Karpas-422 (cell line): ENCODE measurements around the gene ADTRP. TPM values are rescaled to one million over a fixed set of nuclear protein-coding genes. Genes with fewer than 3 reads are reported as not detected.

Experiments
- DNase-seq: peaks from one replicate; pipeline ENCODE4 v3.0.0-alpha.2; 2015
- H2AFZ ChIP-seq: fragments of 200-600 bp; sonication (generic); 2 replicates; pipeline ENCODE4 v1.6.1; 2014; ENCODE audit warnings: antibody characterized with exemption, low read length, mixed read lengths
- H3K27ac ChIP-seq: fragments of 200-600 bp; sonication (generic); 2 replicates; pipeline ENCODE4 v1.5.1; 2014; ENCODE audit warnings: mild to moderate bottlenecking, low read length, moderate library complexity
- H3K27me3 ChIP-seq: fragments of 200-600 bp; sonication (generic); 2 replicates; pipeline ENCODE4 v1.6.1; 2014; ENCODE audit warnings: low read length, mixed read lengths
- H3K36me3 ChIP-seq: fragments of 200-600 bp; sonication (generic); 2 replicates; pipeline ENCODE4 v1.6.1; 2014; ENCODE audit warnings: low read length, mixed read lengths; ENCODE audit not compliant: insufficient read depth
- H3K4me1 ChIP-seq: fragments of 200-600 bp; sonication (generic); 2 replicates; pipeline ENCODE4 v1.6.1; 2014; ENCODE audit warnings: mild to moderate bottlenecking, low read length, mixed read lengths
- H3K4me2 ChIP-seq: fragments of 200-600 bp; sonication (generic); 2 replicates; pipeline ENCODE4 v1.6.1; 2014; ENCODE audit warnings: low read length, low read depth, mild to moderate bottlenecking; ENCODE audit not compliant: poor library complexity, severe bottlenecking
- H3K4me3 ChIP-seq: fragments of 200-600 bp; sonication (generic); 2 replicates; pipeline ENCODE4 v1.5.1; 2014; ENCODE audit warnings: mild to moderate bottlenecking, antibody characterized with exemption, low read length, mixed read lengths
- H3K79me2 ChIP-seq: fragments of 200-600 bp; sonication (generic); 2 replicates; pipeline ENCODE4 v1.6.1; 2014; ENCODE audit warnings: mild to moderate bottlenecking, low read length, mixed read lengths
- H3K9ac ChIP-seq: fragments of 200-600 bp; sonication (generic); 2 replicates; pipeline ENCODE4 v1.6.0; 2014; ENCODE audit warnings: low read length
- H3K9me2 ChIP-seq: fragments of 200-600 bp; sonication (generic), shearing (Covaris generic); replicated peaks from 2 replicates; pipeline ENCODE4 v1.6.0; 2014; ENCODE audit warnings: mild to moderate bottlenecking, low read length, moderate library complexity; ENCODE audit not compliant: insufficient read depth
- H3K9me3 ChIP-seq: fragments of 300-700, 200-600 bp; sonication (generic); 2 replicates; pipeline ENCODE4 v1.6.1; 2014; ENCODE audit warnings: low read length, mixed read lengths
- H4K20me1 ChIP-seq: fragments of 200-600 bp; sonication (generic); 2 replicates; pipeline ENCODE4 v1.6.1; 2014; ENCODE audit warnings: mild to moderate bottlenecking, antibody characterized with exemption, low read length, low read depth; ENCODE audit not compliant: insufficient read depth
- total RNA-seq: library from RNA; depleted of rRNA; stranded (reverse); fragments of >200 nt; shearing (Covaris generic); gene quantifications from 2 replicates; pipeline ENCODE4 v1.2.3, GENCODE V29; 2014; ENCODE audit warnings: low replicate concordance

The ADTRP gene
- total RNA-seq, 1 experiment from 2014 or later = not detected

DNA sequence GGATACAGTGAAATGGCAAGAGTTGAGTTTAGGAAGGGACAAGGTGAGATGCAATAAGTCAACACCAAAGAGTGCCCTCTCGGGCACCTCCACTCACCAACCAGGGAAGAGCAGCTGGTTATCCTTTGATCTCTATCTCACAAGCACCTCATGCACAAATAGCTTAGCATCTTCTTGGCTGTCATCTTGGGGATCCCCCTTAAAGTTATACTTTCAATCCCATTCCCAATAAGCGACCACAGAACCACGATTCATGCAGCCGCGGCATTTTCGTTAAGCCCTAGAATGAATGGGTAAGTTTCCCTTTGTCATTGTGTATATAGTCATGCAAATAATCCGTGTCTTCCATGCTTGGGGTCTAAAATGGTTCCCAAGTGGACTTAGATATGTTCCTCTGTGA, 73.5 kb downstream of the ADTRP start:
- no peak overlapping the region for H2AFZ ChIP-seq
- H3K27me3 ChIP-seq = no peaks in the 10 kb centered on the region
- DNase-seq = no peak

DNA sequence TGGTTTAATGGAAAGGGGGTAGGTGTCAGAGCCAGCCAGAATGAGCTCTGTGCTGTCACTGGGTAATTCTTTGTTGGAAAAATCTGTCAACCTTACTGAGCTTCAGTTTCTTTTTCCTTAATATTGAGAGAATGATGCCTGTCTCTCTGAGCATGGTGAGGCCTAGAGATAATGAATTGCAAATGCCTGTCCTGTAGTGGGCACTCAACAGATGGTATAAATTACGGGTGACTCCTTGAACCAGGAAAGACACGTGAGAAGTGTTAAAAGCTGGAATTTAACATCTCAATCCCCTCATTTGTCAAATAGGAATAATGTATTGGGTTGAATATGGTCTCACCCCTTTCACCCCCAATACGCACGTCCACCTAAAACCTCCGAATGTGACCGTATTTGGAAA, 74.9 kb downstream of the ADTRP start:
- no peaks in the 10 kb centered on the region for H3K36me3 ChIP-seq
- no peak overlapping the region for H3K4me2 ChIP-seq
- no peaks in the 10 kb centered on the region for H4K20me1 ChIP-seq
- H3K4me3 ChIP-seq = no peak overlapping the region
- no peaks in the 10 kb centered on the region for H3K79me2 ChIP-seq
- no peak overlapping the region for H3K9ac ChIP-seq
- no peak overlapping the region for H3K27ac ChIP-seq
- H3K9me2 ChIP-seq = no peaks in the 10 kb centered on the region
- no peaks in the 10 kb centered on the region for H3K9me3 ChIP-seq
- H3K4me1 ChIP-seq = no peaks in the 10 kb centered on the region
- DNase-seq = no peak
- no peaks in the 10 kb centered on the region for H3K27me3 ChIP-seq
- H2AFZ ChIP-seq = no peak overlapping the region

More for the DNA sequence above, 73.5 kb downstream of the ADTRP start:
- no peaks in the 10 kb centered on the region for H3K9me2 ChIP-seq
- no peak overlapping the region for H3K4me3 ChIP-seq
- no peaks in the 10 kb centered on the region for H4K20me1 ChIP-seq
- no peaks in the 10 kb centered on the region for H3K36me3 ChIP-seq
- H3K4me1 ChIP-seq = no peaks in the 10 kb centered on the region
- no peak overlapping the region for H3K4me2 ChIP-seq
- H3K27ac ChIP-seq = no peak overlapping the region
- no peaks in the 10 kb centered on the region for H3K79me2 ChIP-seq
- H3K9me3 ChIP-seq = no peaks in the 10 kb centered on the region
- no peak overlapping the region for H3K9ac ChIP-seq

- Histone ChIP-seq H3K9me2 (no peaks in the 10 kb centered on the region), H3K4me1 (no peaks in the 10 kb centered on the region), H3K4me3 (no peak overlapping the region), H4K20me1 (no peaks in the 10 kb centered on the region), H3K4me2 (no peak overlapping the region), H2AFZ (no peak overlapping the region), H3K27me3 (no peaks in the 10 kb centered on the region), H3K9ac (no peak overlapping the region), H3K36me3 (no peaks in the 10 kb centered on the region), H3K79me2 (no peaks in the 10 kb centered on the region), H3K9me3 (no peaks in the 10 kb centered on the region), H3K27ac (no peak overlapping the region)
- no peak for DNase-seq
These were observed 76.0 kb downstream of the ADTRP start for GRCh38 chr6:11702500-11703130.

DNA sequence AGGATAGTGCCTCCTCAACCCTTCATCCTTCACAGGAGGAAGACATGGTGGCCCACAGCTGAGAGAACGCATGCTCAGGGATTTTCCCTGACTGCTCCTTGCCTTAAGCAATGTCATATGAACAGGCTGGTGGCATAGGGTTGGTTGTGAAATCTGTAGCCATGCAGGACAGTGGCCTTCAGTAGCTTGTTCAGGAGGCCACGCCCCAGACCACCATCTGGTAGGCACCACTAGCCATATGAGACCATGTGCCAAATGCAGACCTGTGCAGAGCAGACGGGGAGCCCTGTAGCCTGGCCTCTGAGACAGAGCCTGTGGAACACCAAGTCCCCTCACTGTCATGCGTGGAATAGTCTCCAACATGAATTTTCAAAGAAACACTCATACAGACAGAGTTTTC, 76.5 kb downstream of the ADTRP start:
- Histone ChIP-seq H3K4me3 (no peak overlapping the region), H4K20me1 (no peaks in the 10 kb centered on the region), H3K36me3 (no peaks in the 10 kb centered on the region), H3K4me2 (no peak overlapping the region), H3K27me3 (no peaks in the 10 kb centered on the region), H3K9ac (no peak overlapping the region), H3K27ac (no peak overlapping the region), H2AFZ (no peak overlapping the region), H3K9me2 (no peaks in the 10 kb centered on the region), H3K79me2 (no peaks in the 10 kb centered on the region), H3K9me3 (no peaks in the 10 kb centered on the region), H3K4me1 (no peaks in the 10 kb centered on the region)
- no peak for DNase-seq

GRCh38 chr6:11701573-11701972, 77.0 kb downstream of the ADTRP start:
- no peak overlapping the region for H3K4me2 ChIP-seq
- DNase-seq = no peak
- no peak overlapping the region for H3K27ac ChIP-seq
- H3K27me3 ChIP-seq = no peaks in the 10 kb centered on the region
- no peak overlapping the region for H2AFZ ChIP-seq
- no peak overlapping the region for H3K9ac ChIP-seq
- H3K36me3 ChIP-seq = no peaks in the 10 kb centered on the region
- H3K9me2 ChIP-seq = no peaks in the 10 kb centered on the region
- H4K20me1 ChIP-seq = no peaks in the 10 kb centered on the region
- no peaks in the 10 kb centered on the region for H3K9me3 ChIP-seq
- no peaks in the 10 kb centered on the region for H3K4me1 ChIP-seq
- no peaks in the 10 kb centered on the region for H3K79me2 ChIP-seq
- no peak overlapping the region for H3K4me3 ChIP-seq

DNA sequence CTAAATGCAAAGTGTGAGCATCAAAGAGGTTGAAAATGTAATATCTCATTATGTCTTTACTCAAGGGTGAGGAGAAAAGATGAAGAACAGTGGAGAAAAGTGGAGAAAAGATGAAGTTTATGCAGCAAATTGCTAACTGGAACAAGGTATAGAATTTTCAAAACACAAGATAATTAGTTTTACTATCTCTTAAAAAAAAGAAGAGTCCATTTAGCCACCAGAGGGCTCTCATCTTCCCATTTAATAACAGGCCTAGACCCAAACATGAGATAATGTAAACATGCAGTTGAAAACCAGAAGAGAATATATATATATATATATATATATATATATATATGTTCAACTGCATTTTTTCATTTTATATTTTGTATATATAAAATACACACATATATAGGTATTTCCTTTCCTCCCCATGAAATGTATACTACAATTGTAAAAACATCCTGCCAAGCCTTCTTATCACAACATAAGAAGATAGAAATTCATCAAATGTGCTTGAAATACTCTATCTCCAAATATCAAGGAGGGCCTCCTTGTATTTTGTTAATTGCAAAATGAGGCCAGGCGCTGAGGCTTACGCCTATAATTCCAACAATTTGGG, 78.4 kb downstream of the ADTRP start:
- Histone ChIP-seq H3K9ac (no peak overlapping the region), H3K9me3 (no peaks in the 10 kb centered on the region), H3K27me3 (no peaks in the 10 kb centered on the region), H3K4me1 (no peaks in the 10 kb centered on the region), H3K4me2 (no peak overlapping the region), H3K79me2 (no peaks in the 10 kb centered on the region), H3K9me2 (no peaks in the 10 kb centered on the region), H2AFZ (no peak overlapping the region), H3K4me3 (no peak overlapping the region), H4K20me1 (no peaks in the 10 kb centered on the region), H3K27ac (no peak overlapping the region), H3K36me3 (no peaks in the 10 kb centered on the region)
- DNase-seq = peak; percentile 60

DNA sequence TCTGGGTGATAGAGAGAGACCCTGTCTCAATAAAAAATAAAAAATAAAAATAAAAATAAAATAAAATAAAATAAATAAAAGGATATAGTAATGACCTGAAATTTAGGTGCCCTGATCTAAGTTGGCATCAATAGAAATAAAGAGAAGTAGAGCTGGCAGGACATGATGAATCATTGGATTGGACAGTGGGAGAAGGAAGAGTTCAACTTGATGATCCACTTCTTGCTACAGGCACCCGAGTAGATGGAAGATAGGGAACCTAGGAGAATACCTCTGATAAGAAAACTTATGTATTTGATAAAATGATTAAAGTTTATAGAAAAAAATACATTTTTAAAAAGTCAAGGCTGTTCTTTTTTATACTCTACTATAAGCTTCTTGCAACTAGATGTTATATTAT, 79.0 kb downstream of the ADTRP start:
- Histone ChIP-seq H3K27ac (no peak overlapping the region), H2AFZ (no peak overlapping the region), H3K9me2 (no peaks in the 10 kb centered on the region), H3K9me3 (no peaks in the 10 kb centered on the region), H3K27me3 (no peaks in the 10 kb centered on the region), H3K36me3 (no peaks in the 10 kb centered on the region), H3K79me2 (no peaks in the 10 kb centered on the region), H3K4me1 (no peaks in the 10 kb centered on the region), H3K9ac (no peak overlapping the region), H3K4me2 (no peak overlapping the region), H4K20me1 (no peaks in the 10 kb centered on the region), H3K4me3 (no peak overlapping the region)
- no peak for DNase-seq

- H3K27me3 ChIP-seq = no peaks in the 10 kb centered on the region
- no peaks in the 10 kb centered on the region for H3K9me3 ChIP-seq
- H3K36me3 ChIP-seq = no peaks in the 10 kb centered on the region
- no peak overlapping the region for H3K4me3 ChIP-seq
- no peak overlapping the region for H3K4me2 ChIP-seq
- DNase-seq = no peak
- no peaks in the 10 kb centered on the region for H4K20me1 ChIP-seq
- H3K9me2 ChIP-seq = no peaks in the 10 kb centered on the region
- no peak overlapping the region for H3K9ac ChIP-seq
- H3K79me2 ChIP-seq = no peaks in the 10 kb centered on the region
- H2AFZ ChIP-seq = no peak overlapping the region
- H3K4me1 ChIP-seq = peaks cover 8% of the 10 kb centered on the region
- H3K27ac ChIP-seq = no peak overlapping the region
These were observed 85.9 kb downstream of the ADTRP start for GRCh38 chr6:11692451-11693376.
